ENCODE results near the gene SMURF1.

Gene SMURF1

GRCh38 chr7:99127636-99128035, 16.3 kb downstream of the SMURF1 start:
- Histone ChIP-seq H3K4me1 (ENCODE audit: insufficient read depth, low read length, severe bottlenecking) (peaks cover 12% of the 10 kb centered on the region), H3K27ac (ENCODE audit: low read depth, low read length, poor library complexity, severe bottlenecking) (no peak overlapping the region), H4K20me1 (ENCODE audit: insufficient read depth, low read length) (no peaks in the 10 kb centered on the region), H3F3A (ENCODE audit: insufficient read depth, low read length) (no peaks in the 10 kb centered on the region), H3K9me2 (ENCODE audit: low read depth, low read length) (no peaks in the 10 kb centered on the region), H3K9ac (ENCODE audit: low read length) (no peak overlapping the region), H2AFZ (ENCODE audit: low read length) (no peak overlapping the region), H3K4me3 (ENCODE audit: low read depth, low read length, poor library complexity, severe bottlenecking) (no peak overlapping the region), H3K27me3 (ENCODE audit: insufficient read depth, low read length) (no peaks in the 10 kb centered on the region), H3K36me3 (ENCODE audit: insufficient read depth, low read length) (no peaks in the 10 kb centered on the region), H3K9me3 (ENCODE audit: low read length) (no peaks in the 10 kb centered on the region), H3K4me2 (ENCODE audit: low read length) (no peak overlapping the region), H3K79me2 (ENCODE audit: insufficient read depth, low read length) (peaks cover 80% of the 10 kb centered on the region)
- TF ChIP-seq EZH2 (IDR thresholded peaks at IDR 0.05; ENCODE audit: borderline replicate concordance, low read length), result no peak
- TF ChIP-seq, protein P1, sequence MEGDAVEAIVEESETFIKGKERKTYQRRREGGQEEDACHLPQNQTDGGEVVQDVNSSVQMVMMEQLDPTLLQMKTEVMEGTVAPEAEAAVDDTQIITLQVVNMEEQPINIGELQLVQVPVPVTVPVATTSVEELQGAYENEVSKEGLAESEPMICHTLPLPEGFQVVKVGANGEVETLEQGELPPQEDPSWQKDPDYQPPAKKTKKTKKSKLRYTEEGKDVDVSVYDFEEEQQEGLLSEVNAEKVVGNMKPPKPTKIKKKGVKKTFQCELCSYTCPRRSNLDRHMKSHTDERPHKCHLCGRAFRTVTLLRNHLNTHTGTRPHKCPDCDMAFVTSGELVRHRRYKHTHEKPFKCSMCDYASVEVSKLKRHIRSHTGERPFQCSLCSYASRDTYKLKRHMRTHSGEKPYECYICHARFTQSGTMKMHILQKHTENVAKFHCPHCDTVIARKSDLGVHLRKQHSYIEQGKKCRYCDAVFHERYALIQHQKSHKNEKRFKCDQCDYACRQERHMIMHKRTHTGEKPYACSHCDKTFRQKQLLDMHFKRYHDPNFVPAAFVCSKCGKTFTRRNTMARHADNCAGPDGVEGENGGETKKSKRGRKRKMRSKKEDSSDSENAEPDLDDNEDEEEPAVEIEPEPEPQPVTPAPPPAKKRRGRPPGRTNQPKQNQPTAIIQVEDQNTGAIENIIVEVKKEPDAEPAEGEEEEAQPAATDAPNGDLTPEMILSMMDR (IDR thresholded peaks at IDR 0.05; ENCODE audit: low read length), result no peak

DNA sequence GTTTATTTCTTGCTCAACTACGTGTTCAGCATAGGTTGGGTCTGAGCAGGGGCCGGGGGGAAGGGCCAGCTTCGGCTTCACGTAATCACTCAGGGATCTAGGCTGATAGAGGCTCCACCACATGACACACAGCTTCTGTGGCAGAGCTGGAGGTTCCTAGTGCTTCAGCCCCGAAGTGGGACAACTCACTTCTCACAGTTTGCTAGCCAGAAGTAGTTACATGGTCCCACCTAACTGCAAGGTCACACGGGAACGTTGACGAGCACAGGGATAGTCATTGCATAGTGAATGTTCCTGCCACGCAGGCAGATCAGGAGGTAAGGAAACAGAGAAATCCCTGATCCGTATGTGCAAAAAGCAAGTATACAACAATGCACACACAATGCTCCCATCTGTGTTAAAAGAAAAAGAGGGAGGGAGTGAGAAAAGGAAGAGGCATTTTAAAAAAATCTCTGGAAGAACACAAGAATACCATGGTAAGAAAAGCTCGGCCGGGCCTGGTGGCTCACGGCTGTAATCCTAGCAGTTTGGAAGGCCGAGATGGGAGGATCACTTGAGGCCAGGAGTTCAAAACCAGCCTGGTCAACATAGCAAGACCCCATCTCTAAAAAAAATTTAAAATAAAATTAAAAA, 16.9 kb downstream of the SMURF1 start:
- H3K4me3 ChIP-seq (ENCODE audit: low read depth, low read length, poor library complexity, severe bottlenecking), result no peak overlapping the region
- H3K4me1 ChIP-seq (ENCODE audit: insufficient read depth, low read length, severe bottlenecking), result peaks cover 12% of the 10 kb centered on the region
- no peaks in the 10 kb centered on the region for H3K27me3 ChIP-seq (ENCODE audit: insufficient read depth, low read length)
- H3K79me2 ChIP-seq (ENCODE audit: insufficient read depth, low read length), result peaks cover 75% of the 10 kb centered on the region
- H3K27ac ChIP-seq (ENCODE audit: low read depth, low read length, poor library complexity, severe bottlenecking), result no peak overlapping the region
- H3K9ac ChIP-seq (ENCODE audit: low read length), result no peak overlapping the region
- H3K9me2 ChIP-seq (ENCODE audit: low read depth, low read length), result no peaks in the 10 kb centered on the region
- TF ChIP-seq, protein P1 (IDR thresholded peaks at IDR 0.05; ENCODE audit: low read length), result no peak
- H3K36me3 ChIP-seq (ENCODE audit: insufficient read depth, low read length), result no peaks in the 10 kb centered on the region
- H4K20me1 ChIP-seq (ENCODE audit: insufficient read depth, low read length), result no peaks in the 10 kb centered on the region
- H3K4me2 ChIP-seq (ENCODE audit: low read length), result no peak overlapping the region
- H3K9me3 ChIP-seq (ENCODE audit: low read length), result no peaks in the 10 kb centered on the region
- H3F3A ChIP-seq (ENCODE audit: insufficient read depth, low read length), result no peaks in the 10 kb centered on the region
- no peak overlapping the region for H2AFZ ChIP-seq (ENCODE audit: low read length)

GRCh38 chr7:99125505-99125865, 18.4 kb downstream of the SMURF1 start:
- TF ChIP-seq, protein P1 (IDR thresholded peaks at IDR 0.05; ENCODE audit: low read length), result no peak
- no peak for TF ChIP-seq EZH2 (IDR thresholded peaks at IDR 0.05; ENCODE audit: borderline replicate concordance, low read length)
- H4K20me1 ChIP-seq (ENCODE audit: insufficient read depth, low read length), result no peaks in the 10 kb centered on the region
- H3K9ac ChIP-seq (ENCODE audit: low read length), result no peak overlapping the region
- H3K4me2 ChIP-seq (ENCODE audit: low read length), result no peak overlapping the region
- no peaks in the 10 kb centered on the region for H3F3A ChIP-seq (ENCODE audit: insufficient read depth, low read length)
- no peak overlapping the region for H2AFZ ChIP-seq (ENCODE audit: low read length)
- H3K4me1 ChIP-seq (ENCODE audit: insufficient read depth, low read length, severe bottlenecking), result peaks cover 12% of the 10 kb centered on the region
- H3K4me3 ChIP-seq (ENCODE audit: low read depth, low read length, poor library complexity, severe bottlenecking), result no peak overlapping the region
- H3K27ac ChIP-seq (ENCODE audit: low read depth, low read length, poor library complexity, severe bottlenecking), result no peak overlapping the region
- H3K27me3 ChIP-seq (ENCODE audit: insufficient read depth, low read length), result no peaks in the 10 kb centered on the region
- peaks cover 1% of the 10 kb centered on the region; the same call in 1 of the 2 replicates for H3K36me3 ChIP-seq (ENCODE audit: insufficient read depth, low read length)
- peaks cover 68% of the 10 kb centered on the region for H3K79me2 ChIP-seq (ENCODE audit: insufficient read depth, low read length)
- no peaks in the 10 kb centered on the region for H3K9me2 ChIP-seq (ENCODE audit: low read depth, low read length)
- no peaks in the 10 kb centered on the region for H3K9me3 ChIP-seq (ENCODE audit: low read length)
